Esophagus muscularis mucosa (tissue), 3 donors: ENCODE measurements around the gene KIAA1143.

Experiments used
- CTCF ChIP-seq, 3 experiments: fragments of 200-600 bp in 2 of 3; fragments of 450-650 bp in 1 of 3; sonication (generic) in 2 of 3; IDR thresholded peaks; one replicate each; pipeline ENCODE4 v1.5.1; 2017 to 2019; ENCODE audit warnings: antibody characterized with exemption in 3 of 3, mild to moderate bottlenecking in 2 of 3, moderate library complexity in 1 of 3
- POLR2AphosphoS5 ChIP-seq, 2 donors: sonication (generic); formaldehyde crosslinking; IDR thresholded peaks; one replicate each; pipeline ENCODE4 v1.6.1; 2017; ENCODE audit warnings: antibody characterized with exemption in 2 of 2

GRCh38 chr3:44762690-44763089 lies 1.3 kb upstream of the KIAA1143 start:
- no peak for TF ChIP-seq POLR2AphosphoS5 (IDR thresholded peaks at IDR 0.05)
- no peak for TF ChIP-seq CTCF (IDR thresholded peaks at IDR 0.05)
